Measurements from ENCODE around the gene KCND3.

- TF ChIP-seq, protein P1, sequence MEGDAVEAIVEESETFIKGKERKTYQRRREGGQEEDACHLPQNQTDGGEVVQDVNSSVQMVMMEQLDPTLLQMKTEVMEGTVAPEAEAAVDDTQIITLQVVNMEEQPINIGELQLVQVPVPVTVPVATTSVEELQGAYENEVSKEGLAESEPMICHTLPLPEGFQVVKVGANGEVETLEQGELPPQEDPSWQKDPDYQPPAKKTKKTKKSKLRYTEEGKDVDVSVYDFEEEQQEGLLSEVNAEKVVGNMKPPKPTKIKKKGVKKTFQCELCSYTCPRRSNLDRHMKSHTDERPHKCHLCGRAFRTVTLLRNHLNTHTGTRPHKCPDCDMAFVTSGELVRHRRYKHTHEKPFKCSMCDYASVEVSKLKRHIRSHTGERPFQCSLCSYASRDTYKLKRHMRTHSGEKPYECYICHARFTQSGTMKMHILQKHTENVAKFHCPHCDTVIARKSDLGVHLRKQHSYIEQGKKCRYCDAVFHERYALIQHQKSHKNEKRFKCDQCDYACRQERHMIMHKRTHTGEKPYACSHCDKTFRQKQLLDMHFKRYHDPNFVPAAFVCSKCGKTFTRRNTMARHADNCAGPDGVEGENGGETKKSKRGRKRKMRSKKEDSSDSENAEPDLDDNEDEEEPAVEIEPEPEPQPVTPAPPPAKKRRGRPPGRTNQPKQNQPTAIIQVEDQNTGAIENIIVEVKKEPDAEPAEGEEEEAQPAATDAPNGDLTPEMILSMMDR (conservative IDR thresholded peaks at IDR 0.05), result no peak
- no peak for TF ChIP-seq EZH2 (IDR thresholded peaks at IDR 0.05; ENCODE audit: low read depth)
Observed at GRCh38 chr1:111961016-111961415, 28.5 kb downstream of the KCND3 start.

Measured in PC-9 (cell line).